Activated B cell treated with CpG ODN at 0.5 μM for 24 hours (primary cell): Measurements from ENCODE around the gene IRGM. TPM values are rescaled to one million over a fixed set of nuclear protein-coding genes. Genes with fewer than 3 reads are reported as not detected.
"Not testable (repeated sequence)": the region's sequence is repeated elsewhere in the genome, so short reads cannot be mapped to it uniquely, and the experiment has no call there.

Experiments
- ATAC-seq: fragments of 200-7000 bp; cut with Tn5 transposase; one replicate; pipeline ENCODE4 v1.10.0; 2021; ENCODE audit warnings: low read depth, mild to moderate bottlenecking, moderate library complexity
- CTCF ChIA-PET: fragments of 350-600 bp; sonication (Branson Sonifier 250); formaldehyde crosslinking; loops from one replicate; lab custom pipeline; 2021; ENCODE audit warnings: antibody characterized with exemption; lab: Charles Lee
- POLR2A ChIA-PET: fragments of 350-600 bp; sonication (Branson Sonifier 250); formaldehyde crosslinking; loops from one replicate; lab custom pipeline; 2021; ENCODE audit warnings: antibody characterized with exemption; lab: Charles Lee
- DNase-seq: peaks from one replicate; pipeline ENCODE4 v3.0.0; 2022
- H3K27ac Mint-ChIP-seq: one replicate; pipeline ENCODE4 v1.8.0; 2020; ENCODE audit warnings: mixed read lengths
- H3K27me3 Mint-ChIP-seq: one replicate; pipeline ENCODE4 v1.8.0; 2021; ENCODE audit warnings: mixed read lengths
- H3K36me3 Mint-ChIP-seq: one replicate; pipeline ENCODE4 v1.8.0; 2021; ENCODE audit warnings: low read depth, mixed read lengths
- H3K4me1 Mint-ChIP-seq: one replicate; pipeline ENCODE4 v1.8.0; 2021; ENCODE audit warnings: mixed read lengths
- H3K4me3 Mint-ChIP-seq: one replicate; pipeline ENCODE4 v1.8.0; 2020; ENCODE audit warnings: mild to moderate bottlenecking, mixed read lengths
- H3K9me3 Mint-ChIP-seq: one replicate; pipeline ENCODE4 v1.8.0; 2020; ENCODE audit warnings: mixed read lengths
- intact Hi-C: fragments of 100-400 bp; cut with micrococcal nuclease; formaldehyde crosslinking; loops from one replicate; pipeline ENCODE4 v1.15.1; 2024
- total RNA-seq: library from RNA; stranded (reverse); gene quantifications from 2 replicates; pipeline ENCODE4 v1.2.3, GENCODE V29; 2022
- TF ChIP-seq, protein P1 (sequence below): fragments of 200-600 bp; IDR thresholded peaks from one replicate; pipeline ENCODE4 v1.8.0; 2022; ENCODE audit warnings: antibody characterized with exemption, mild to moderate bottlenecking

Gene IRGM
- total RNA-seq, 1 donor from 2014 or later: 0.22 TPM

DNA sequence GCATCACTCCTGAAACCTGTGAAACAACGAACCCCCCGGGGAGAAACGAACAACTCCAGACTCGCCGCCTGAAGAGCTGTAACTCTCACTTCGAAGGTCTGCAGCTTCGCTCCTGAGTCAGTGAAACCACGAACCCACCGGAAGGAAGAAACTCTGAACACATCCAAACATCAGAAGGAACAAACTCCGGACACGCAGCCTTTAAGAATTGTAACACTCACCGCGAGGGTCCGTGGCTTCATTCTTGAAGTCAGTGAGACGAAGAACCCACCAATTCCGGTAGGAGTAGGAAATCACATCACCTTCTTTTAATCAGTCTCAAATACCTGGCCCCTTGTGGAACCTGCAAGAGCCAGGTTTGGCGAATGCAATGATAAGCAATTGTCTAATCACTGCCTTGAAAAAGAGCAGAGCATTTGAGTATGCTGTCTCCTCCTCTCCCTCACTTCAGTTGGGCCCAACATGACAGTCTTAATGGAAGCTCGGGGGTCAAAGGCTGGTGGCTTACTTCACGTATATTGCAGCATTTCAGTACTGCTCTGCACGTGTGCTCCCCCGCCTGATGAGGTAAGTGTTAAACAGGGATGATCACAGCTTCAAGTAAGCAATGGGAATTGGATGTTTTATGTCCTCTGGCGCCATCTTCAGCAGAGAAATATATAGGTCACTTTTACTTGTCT, 473 bp downstream of the IRGM start:
- H3K36me3 Mint-ChIP-seq: no peaks in the 10 kb centered on the region
- intact Hi-C loops: loop anchor here (1.0 kb wide), 5 partner anchors 45 to 387 kb away; no protein-coding TSS in a partner anchor
- peak overlapping the region; percentile 55 for H3K27ac Mint-ChIP-seq
- H3K27me3 Mint-ChIP-seq: no peaks in the 10 kb centered on the region
- H3K4me3 Mint-ChIP-seq: peak overlapping the region; percentile 81
- ChIA-PET POLR2A (interaction anchor here (0.5 to 1.6 kb wide), 6 partner anchors 45 to 287 kb away, joined by 3 to 8 read pairs (median 4); partner anchors contain the start of genes DCTN4 and RBM22), CTCF (interaction anchor here (0.6 to 3.6 kb wide), 17 partner anchors 26 to 390 kb away, joined by 3 to 52 read pairs (median 4); partner anchors contain the start of genes DCTN4, RBM22 and SMIM3)
- TF ChIP-seq, protein P1, sequence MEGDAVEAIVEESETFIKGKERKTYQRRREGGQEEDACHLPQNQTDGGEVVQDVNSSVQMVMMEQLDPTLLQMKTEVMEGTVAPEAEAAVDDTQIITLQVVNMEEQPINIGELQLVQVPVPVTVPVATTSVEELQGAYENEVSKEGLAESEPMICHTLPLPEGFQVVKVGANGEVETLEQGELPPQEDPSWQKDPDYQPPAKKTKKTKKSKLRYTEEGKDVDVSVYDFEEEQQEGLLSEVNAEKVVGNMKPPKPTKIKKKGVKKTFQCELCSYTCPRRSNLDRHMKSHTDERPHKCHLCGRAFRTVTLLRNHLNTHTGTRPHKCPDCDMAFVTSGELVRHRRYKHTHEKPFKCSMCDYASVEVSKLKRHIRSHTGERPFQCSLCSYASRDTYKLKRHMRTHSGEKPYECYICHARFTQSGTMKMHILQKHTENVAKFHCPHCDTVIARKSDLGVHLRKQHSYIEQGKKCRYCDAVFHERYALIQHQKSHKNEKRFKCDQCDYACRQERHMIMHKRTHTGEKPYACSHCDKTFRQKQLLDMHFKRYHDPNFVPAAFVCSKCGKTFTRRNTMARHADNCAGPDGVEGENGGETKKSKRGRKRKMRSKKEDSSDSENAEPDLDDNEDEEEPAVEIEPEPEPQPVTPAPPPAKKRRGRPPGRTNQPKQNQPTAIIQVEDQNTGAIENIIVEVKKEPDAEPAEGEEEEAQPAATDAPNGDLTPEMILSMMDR: no peak
- ATAC-seq (peak; percentile 96), DNase-seq (no peak)
- H3K4me1 Mint-ChIP-seq: peaks cover 10% of the 10 kb centered on the region
- no peaks in the 10 kb centered on the region for H3K9me3 Mint-ChIP-seq

DNA sequence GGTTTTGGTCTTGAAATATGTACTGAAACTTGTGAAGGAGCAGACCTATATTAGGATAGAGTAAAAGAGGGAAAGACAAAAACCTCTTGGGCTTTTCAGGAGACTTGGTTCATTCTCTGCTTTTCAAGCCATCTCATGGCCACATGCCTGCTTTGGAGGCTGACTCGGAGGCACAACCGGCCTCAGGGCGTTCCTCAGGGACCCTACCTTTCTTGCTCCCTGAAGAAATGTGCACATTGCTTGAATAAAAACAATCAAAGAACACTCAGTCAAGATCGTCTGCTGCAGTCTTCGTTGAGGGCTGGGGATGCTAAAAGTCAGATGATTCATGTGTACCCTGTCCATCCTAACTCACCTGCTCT, 994 bp downstream of the IRGM start:
- peak overlapping the region; percentile 81 for H3K4me3 Mint-ChIP-seq
- H3K9me3 Mint-ChIP-seq: no peaks in the 10 kb centered on the region
- ChIA-PET CTCF (interaction anchor here (0.6 to 3.6 kb wide), 14 partner anchors 25 to 388 kb away, joined by 3 to 52 read pairs (median 4); partner anchors contain the start of genes DCTN4, RBM22 and SMIM3), POLR2A (interaction anchor here (0.5 to 1.6 kb wide), 5 partner anchors 46 to 287 kb away, joined by 3 to 8 read pairs (median 4); partner anchors contain the start of gene RBM22)
- H3K36me3 Mint-ChIP-seq: no peaks in the 10 kb centered on the region
- H3K27ac Mint-ChIP-seq: no peak overlapping the region
- DNase-seq: no peak
- no peaks in the 10 kb centered on the region for H3K27me3 Mint-ChIP-seq
- H3K4me1 Mint-ChIP-seq: peaks cover 10% of the 10 kb centered on the region
- TF ChIP-seq, protein P1: no peak
- intact Hi-C loops: loop anchor here (1.0 kb wide), 5 partner anchors 46 to 388 kb away; no protein-coding TSS in a partner anchor
- no peak for ATAC-seq

DNA sequence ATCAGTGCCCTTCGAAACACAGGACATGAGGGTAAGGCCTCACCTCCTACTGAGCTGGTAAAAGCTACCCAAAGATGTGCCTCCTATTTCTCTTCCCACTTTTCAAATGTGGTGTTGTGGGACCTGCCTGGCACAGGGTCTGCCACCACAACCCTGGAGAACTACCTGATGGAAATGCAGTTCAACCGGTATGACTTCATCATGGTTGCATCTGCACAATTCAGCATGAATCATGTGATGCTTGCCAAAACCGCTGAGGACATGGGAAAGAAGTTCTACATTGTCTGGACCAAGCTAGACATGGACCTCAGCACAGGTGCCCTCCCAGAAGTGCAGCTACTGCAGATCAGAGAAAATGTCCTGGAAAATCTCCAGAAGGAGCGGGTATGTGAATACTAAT, 1.9 kb downstream of the IRGM start:
- no peaks in the 10 kb centered on the region for H3K9me3 Mint-ChIP-seq
- intact Hi-C loops: no loop called here
- TF ChIP-seq, protein P1: no peak
- ChIA-PET POLR2A (no interaction called here), CTCF (interaction anchor here (2.9 to 3.6 kb wide), 2 partner anchors 47 to 288 kb away, joined by 40 to 52 read pairs; no protein-coding TSS in a partner anchor)
- ATAC-seq (no peak), DNase-seq (no peak)
- H3K4me1 Mint-ChIP-seq: peaks cover 20% of the 10 kb centered on the region
- H3K27ac Mint-ChIP-seq: no peak overlapping the region
- no peak overlapping the region for H3K4me3 Mint-ChIP-seq
- H3K36me3 Mint-ChIP-seq: no peaks in the 10 kb centered on the region
- H3K27me3 Mint-ChIP-seq: no peaks in the 10 kb centered on the region

DNA sequence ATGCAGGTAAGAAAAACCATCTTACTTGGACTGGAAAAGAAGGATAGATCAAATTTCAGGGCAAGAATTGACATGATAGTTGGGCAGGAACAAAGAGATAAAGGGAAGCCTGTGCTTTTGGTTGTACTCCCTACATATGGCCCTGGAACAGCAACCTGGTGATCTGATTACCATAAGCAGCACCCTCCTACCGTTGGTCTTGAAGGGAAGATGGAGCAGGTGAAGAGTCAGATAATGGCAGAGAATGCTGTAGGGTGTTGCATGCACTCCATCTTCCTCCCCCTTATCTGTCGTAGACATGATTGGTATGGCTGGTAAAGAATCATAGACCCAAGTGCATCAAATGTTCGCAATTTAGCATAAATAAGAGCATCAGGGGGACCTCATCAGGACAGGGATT, 4.7 kb downstream of the IRGM start:
- H3K9me3 Mint-ChIP-seq: no peaks in the 10 kb centered on the region
- ChIA-PET POLR2A (no interaction called here), CTCF (interaction anchor here (0.7 kb wide), 1 partner anchor 51 kb away, joined by 3 read pairs; no protein-coding TSS in a partner anchor)
- no peak overlapping the region for H3K4me3 Mint-ChIP-seq
- no peak for ATAC-seq
- peaks cover 2% of the 10 kb centered on the region for H3K36me3 Mint-ChIP-seq
- no peak overlapping the region for H3K27ac Mint-ChIP-seq
- H3K27me3 Mint-ChIP-seq: no peaks in the 10 kb centered on the region
- peaks cover 31% of the 10 kb centered on the region for H3K4me1 Mint-ChIP-seq
- no peak for DNase-seq
- TF ChIP-seq, protein P1: no peak
- intact Hi-C loops: no loop called here

DNA sequence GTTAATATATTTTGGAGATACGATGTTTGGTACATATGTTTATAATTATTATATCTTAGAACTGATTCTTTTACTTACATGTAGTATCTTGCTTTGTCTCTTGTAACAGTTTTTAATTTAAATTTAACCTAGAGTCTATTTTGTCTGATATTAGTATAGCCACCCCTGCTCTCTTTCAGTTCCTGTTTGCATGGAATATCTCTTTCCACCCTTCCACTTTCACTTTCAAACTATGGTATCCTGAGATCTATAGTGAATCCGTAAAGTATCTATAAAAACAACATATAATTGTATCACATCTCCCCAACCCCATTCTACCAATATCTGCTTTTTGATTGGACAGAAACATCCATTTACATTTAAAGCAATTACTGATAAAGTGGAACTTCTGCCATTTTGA, 7.2 kb downstream of the IRGM start:
- Mint-ChIP-seq H3K9me3 (no peaks in the 10 kb centered on the region), H3K36me3 (peaks cover 2% of the 10 kb centered on the region), H3K4me3 (peak overlapping the region; percentile 59), H3K4me1 (peaks cover 21% of the 10 kb centered on the region), H3K27ac (peak overlapping the region; percentile 82), H3K27me3 (no peaks in the 10 kb centered on the region)
- TF ChIP-seq, protein P1: no peak
- DNase-seq (no peak), ATAC-seq (peak; percentile 95)
- POLR2A ChIA-PET: no interaction called here
- CTCF ChIA-PET: interaction anchor here (0.7 kb wide), 1 partner anchor 153 kb away, joined by 4 read pairs; the partner anchor contains the start of gene RBM22
- intact Hi-C loops: no loop called here

DNA sequence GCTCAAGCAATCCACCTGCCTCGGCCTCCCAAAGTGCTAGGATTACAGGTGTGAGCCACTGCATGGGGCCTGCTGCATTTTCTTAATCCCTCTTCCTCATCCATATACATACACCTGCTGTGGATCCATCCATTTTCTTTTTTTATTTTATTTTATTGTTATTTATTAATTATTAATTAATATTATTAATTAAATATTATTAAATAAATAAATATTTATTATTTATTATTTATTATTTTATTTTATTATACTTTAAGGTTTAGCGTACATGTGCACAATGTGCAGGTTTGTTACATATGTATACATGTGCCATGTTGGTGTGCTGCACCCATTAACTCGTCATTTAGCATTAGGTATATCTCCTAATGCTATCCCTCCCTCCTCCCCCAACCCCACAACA, 10.4 kb downstream of the IRGM start:
- H3K4me1 Mint-ChIP-seq: peaks cover 21% of the 10 kb centered on the region
- CTCF ChIA-PET, H3K27me3 Mint-ChIP-seq, intact Hi-C loops, H3K27ac Mint-ChIP-seq, ATAC-seq, H3K9me3 Mint-ChIP-seq, H3K36me3 Mint-ChIP-seq, DNase-seq, H3K4me3 Mint-ChIP-seq, POLR2A ChIA-PET: not testable (repeated sequence)
